GM23248 (cell line): ENCODE data around the gene MT1G. TPM values are rescaled to one million over a fixed set of nuclear protein-coding genes. Genes with fewer than 3 reads are reported as not detected.

Experiments used
- DNase-seq: peaks from one replicate; pipeline ENCODE4 v3.0.0-alpha.2; 2015
- H2AFZ ChIP-seq: fragments of 200-600 bp; sonication (generic); 2 replicates; pipeline ENCODE4 v1.6.1; 2016; ENCODE audit warnings: antibody characterized with exemption
- H3F3A ChIP-seq: fragments of 200-600 bp; sonication (generic); 2 replicates; pipeline ENCODE4 v1.6.1; 2016; ENCODE audit warnings: mild to moderate bottlenecking, antibody characterized with exemption, mixed run types; ENCODE audit not compliant: insufficient read depth
- H3K27ac ChIP-seq: fragments of 200-600 bp; sonication (generic); 2 replicates; pipeline ENCODE4 v1.5.1; 2016; ENCODE audit warnings: mild to moderate bottlenecking
- H3K27me3 ChIP-seq: fragments of 200-600 bp; sonication (generic); replicated peaks from 2 replicates; pipeline ENCODE4 v1.6.1; 2016; ENCODE audit warnings: mild to moderate bottlenecking; ENCODE audit not compliant: insufficient read depth
- H3K36me3 ChIP-seq: fragments of 200-600 bp; sonication (generic); 2 replicates; pipeline ENCODE4 v1.6.1; 2016; ENCODE audit warnings: low read depth, mild to moderate bottlenecking
- H3K4me1 ChIP-seq: fragments of 200-600 bp; sonication (generic); 2 replicates; pipeline ENCODE4 v1.6.1; 2016; ENCODE audit warnings: mild to moderate bottlenecking; ENCODE audit not compliant: insufficient read depth
- H3K4me2 ChIP-seq: fragments of 200-600 bp; sonication (generic); one replicate; pipeline ENCODE4 v1.6.1; 2016; ENCODE audit warnings: mild to moderate bottlenecking; ENCODE audit not compliant: unreplicated experiment
- H3K4me3 ChIP-seq: fragments of 200-600 bp; sonication (generic); 2 replicates; pipeline ENCODE4 v1.5.1; 2016; ENCODE audit warnings: mild to moderate bottlenecking
- H3K79me2 ChIP-seq: fragments of 200-600 bp; sonication (generic); 2 replicates; pipeline ENCODE4 v1.6.1; 2016; ENCODE audit warnings: mild to moderate bottlenecking; ENCODE audit not compliant: insufficient read depth
- H3K9ac ChIP-seq: fragments of 200-600 bp; sonication (generic); 2 replicates; pipeline ENCODE4 v1.6.1; 2016; ENCODE audit warnings: mild to moderate bottlenecking
- H3K9me2 ChIP-seq: fragments of 200-600 bp; sonication (generic); 2 replicates; pipeline ENCODE4 v1.6.1; 2016; ENCODE audit warnings: mixed run types, mild to moderate bottlenecking, moderate library complexity; ENCODE audit not compliant: insufficient read depth
- H3K9me3 ChIP-seq: fragments of 200-600 bp; sonication (generic); one replicate; pipeline ENCODE4 v1.6.1; 2017; ENCODE audit warnings: low read depth
- H4K20me1 ChIP-seq: fragments of 200-600 bp; sonication (generic); 2 replicates; pipeline ENCODE4 v1.6.0; 2016; ENCODE audit not compliant: insufficient read depth
- EZH2 ChIP-seq: fragments of 200-600 bp; sonication (generic); IDR thresholded peaks from 2 replicates; pipeline ENCODE4 v1.6.1; 2018; ENCODE audit warnings: antibody characterized with exemption, mild to moderate bottlenecking; ENCODE audit not compliant: insufficient read depth, poor library complexity, severe bottlenecking
- EZH2phosphoT487 ChIP-seq: fragments of 200-600 bp; sonication (generic); IDR thresholded peaks from 2 replicates; pipeline ENCODE4 v1.6.1; 2018; ENCODE audit warnings: antibody characterized with exemption, moderate library complexity, mild to moderate bottlenecking, low read depth; ENCODE audit not compliant: insufficient read depth
- WGBS, 2 experiments: methylation state at CpG; one replicate each; pipeline ENCODE4 v1.1.6; 2015 to 2017; ENCODE audit warnings: low lambda C conversion rate in 2 of 2, low coverage in 1 of 2; ENCODE audit errors: missing lambda C conversion rate in 2 of 2; 5-methylcytosine and 5-hydroxymethylcytosine counted together
- in situ Hi-C: fragments of 300-500 bp; cut with MboI; formaldehyde crosslinking; loops from 2 replicates; pipeline ENCODE4 v1.15.0; 2020
- polyA plus RNA-seq: library from polyadenylated mRNA; unstranded; fragments of >200 nt; fragmentation: Nextera tagmentation; extraction: Ambion mirVana; gene quantifications from 2 replicates; pipeline ENCODE4 v1.2.1, GENCODE V29; 2016
- total RNA-seq: library from RNA; depleted of rRNA; stranded (reverse); fragments of >200 nt; shearing (Covaris generic); gene quantifications from 2 replicates; pipeline ENCODE4 v1.2.3, GENCODE V29; 2014

Gene MT1G
- total and polyA plus RNA-seq, 2 experiments from 2014 or later: 4.4 TPM; not detected in 1

- Histone ChIP-seq H3K9me2 (no peaks in the 10 kb centered on the region), H3K4me2 (peak within 1 kb of the TSS; percentile 80), H3K27me3 (no peaks in the 10 kb centered on the region), H3K79me2 (no peaks in the 10 kb centered on the region), H3K27ac (peak within 1 kb of the TSS; percentile 31; the same call in 1 of the 2 replicates), H3K4me1 (peaks cover 14% of the 10 kb centered on the region; the same call in 1 of the 2 replicates), H3K4me3 (peak within 1 kb of the TSS; percentile 79), H3K36me3 (no peaks in the 10 kb centered on the region), H3K9me3 (no peaks in the 10 kb centered on the region), H3F3A (no peaks in the 10 kb centered on the region; the same call in 1 of the 2 replicates), H2AFZ (peak within 1 kb of the TSS; percentile 78), H3K9ac (peak within 1 kb of the TSS; percentile 76), H4K20me1 (no peaks in the 10 kb centered on the region)
- WGBS, 2 experiments: 1 to 2% methylated on average over 42 to 49 of the region's 49 CpGs
- peak; percentile 97 for DNase-seq
- in situ Hi-C loops: no loop called here
- TF ChIP-seq EZH2: no peak
- no peak for TF ChIP-seq EZH2phosphoT487
Observed at GRCh38 chr16:56681939-56682702, 14.3 kb upstream of the MT1G start, which contains the start of gene MT1X. Gene MT1X, plus strand, starts transcription at chr16:56682470. Its CDS starts 71 bp downstream, at chr16:56682541.

GRCh38 chr16:56679818-56680217 is 12.0 kb upstream of the MT1G start:
- no peaks in the 10 kb centered on the region for H4K20me1 ChIP-seq
- H3K27me3 ChIP-seq: no peaks in the 10 kb centered on the region
- H3K27ac ChIP-seq: no peak overlapping the region
- in situ Hi-C loops: no loop called here
- no peaks in the 10 kb centered on the region for H3K9me2 ChIP-seq
- H3K4me1 ChIP-seq: peaks cover 14% of the 10 kb centered on the region; the same call in 1 of the 2 replicates
- no peak overlapping the region for H2AFZ ChIP-seq
- H3K4me3 ChIP-seq: no peak overlapping the region
- DNase-seq: peak; percentile 17
- H3K9ac ChIP-seq: no peak overlapping the region
- no peaks in the 10 kb centered on the region for H3K36me3 ChIP-seq
- no peaks in the 10 kb centered on the region for H3K79me2 ChIP-seq
- H3F3A ChIP-seq: no peaks in the 10 kb centered on the region; the same call in 1 of the 2 replicates
- no peaks in the 10 kb centered on the region for H3K9me3 ChIP-seq
- TF ChIP-seq EZH2phosphoT487 (no peak), EZH2 (no peak)
- 60 to 67% methylated on average over 6 of the region's 6 CpGs for WGBS, 2 experiments
- no peak overlapping the region for H3K4me2 ChIP-seq

GRCh38 chr16:56679078-56679730 is 11.3 kb upstream of the MT1G start:
- Histone ChIP-seq H3K4me2 (no peak overlapping the region), H3K27me3 (no peaks in the 10 kb centered on the region), H3F3A (no peaks in the 10 kb centered on the region; the same call in 1 of the 2 replicates), H3K79me2 (no peaks in the 10 kb centered on the region), H4K20me1 (no peaks in the 10 kb centered on the region), H3K9ac (no peak overlapping the region), H3K9me3 (no peaks in the 10 kb centered on the region), H3K4me3 (no peak overlapping the region), H3K36me3 (no peaks in the 10 kb centered on the region), H2AFZ (no peak overlapping the region), H3K27ac (no peak overlapping the region), H3K4me1 (peaks cover 14% of the 10 kb centered on the region; the same call in 1 of the 2 replicates), H3K9me2 (no peaks in the 10 kb centered on the region)
- in situ Hi-C loops: no loop called here
- DNase-seq: no peak
- WGBS, 2 experiments: 75 to 82% methylated on average over 3 of the region's 3 CpGs
- TF ChIP-seq EZH2: no peak
- no peak for TF ChIP-seq EZH2phosphoT487

- Histone ChIP-seq H3K27me3 (no peaks in the 10 kb centered on the region), H3K9me2 (no peaks in the 10 kb centered on the region), H4K20me1 (no peaks in the 10 kb centered on the region), H3F3A (no peaks in the 10 kb centered on the region; the same call in 1 of the 2 replicates), H3K9ac (no peak overlapping the region), H3K79me2 (no peaks in the 10 kb centered on the region), H2AFZ (no peak overlapping the region), H3K9me3 (no peaks in the 10 kb centered on the region), H3K36me3 (no peaks in the 10 kb centered on the region), H3K4me2 (no peak overlapping the region), H3K4me1 (peaks cover 3% of the 10 kb centered on the region; the same call in 1 of the 2 replicates), H3K4me3 (no peak overlapping the region), H3K27ac (no peak overlapping the region)
- DNase-seq: no peak
- in situ Hi-C loops: no loop called here
- 70 to 78% methylated on average over 3 of the region's 3 CpGs for WGBS, 2 experiments
- TF ChIP-seq EZH2 (no peak), EZH2phosphoT487 (no peak)
Observed at GRCh38 chr16:56677474-56677873, 9.6 kb upstream of the MT1G start.
